GM19035 (cell line): ENCODE results near the gene EML1.

ENCODE experiments used
- ATAC-seq: cut with Tn5 transposase; IDR thresholded peaks from one replicate; pipeline ENCODE4 v1.9.1; 2021; ENCODE audit not compliant: unreplicated experiment

Gene EML1

GRCh38 chr14:99802301-99803105 is 9.3 kb downstream of the EML1 start:
- ATAC-seq: no peak

GRCh38 chr14:99803106-99803775 is 10.0 kb downstream of the EML1 start:
- no peak for ATAC-seq

GRCh38 chr14:99803803-99804202 is 10.6 kb downstream of the EML1 start:
- no peak for ATAC-seq

- ATAC-seq: no peak
Measured at GRCh38 chr14:99805757-99806439, 12.7 kb downstream of the EML1 start.

- no peak for ATAC-seq
Measured at GRCh38 chr14:99806836-99807235, 13.6 kb downstream of the EML1 start.

- no peak for ATAC-seq
Measured at GRCh38 chr14:99807413-99808153, 14.4 kb downstream of the EML1 start.

- ATAC-seq: no peak
Measured at GRCh38 chr14:99808154-99808505, 14.9 kb downstream of the EML1 start.

- no peak for ATAC-seq
Measured at GRCh38 chr14:99808515-99808914, 15.3 kb downstream of the EML1 start.

GRCh38 chr14:99809360-99809759 is 16.1 kb downstream of the EML1 start:
- ATAC-seq: no peak

GRCh38 chr14:99809859-99810558 is 16.8 kb downstream of the EML1 start:
- ATAC-seq: no peak

GRCh38 chr14:99810559-99810874 is 17.3 kb downstream of the EML1 start:
- no peak for ATAC-seq

GRCh38 chr14:99812096-99812750 is 19.0 kb downstream of the EML1 start:
- no peak for ATAC-seq

GRCh38 chr14:99812892-99813291 is 19.7 kb downstream of the EML1 start:
- no peak for ATAC-seq

GRCh38 chr14:99815696-99816095 is 22.5 kb downstream of the EML1 start:
- ATAC-seq: no peak

- ATAC-seq: no peak
Measured at GRCh38 chr14:99816217-99816616, 23.0 kb downstream of the EML1 start.

- ATAC-seq: no peak
Measured at GRCh38 chr14:99816642-99817041, 23.4 kb downstream of the EML1 start.

GRCh38 chr14:99817331-99817730 is 24.1 kb downstream of the EML1 start:
- no peak for ATAC-seq

- ATAC-seq: no peak
Measured at GRCh38 chr14:99818503-99819036, 25.4 kb downstream of the EML1 start.

- no peak for ATAC-seq
Measured at GRCh38 chr14:99819514-99819913, 26.3 kb downstream of the EML1 start.

GRCh38 chr14:99820702-99821331 is 27.6 kb downstream of the EML1 start:
- ATAC-seq: no peak
